OCI-LY7 (cell line): ENCODE results near the gene SEC31A. TPM values are rescaled to one million over a fixed set of nuclear protein-coding genes. Genes with fewer than 3 reads are reported as not detected.

Source experiments
- Bru-seq: library from RNA; stranded (reverse); fragments of 400-500 nt; gene quantifications from one replicate; lab custom pipeline; 2021; lab: Mats Ljungman, UMichigan
- BruChase-seq, 2 experiments: library from RNA; stranded (reverse); fragments of 400-500 nt; gene quantifications; one replicate each; lab custom pipeline; 2021; lab: Mats Ljungman, UMichigan
- BruUV-seq: library from RNA; stranded (reverse); fragments of 400-500 nt; replicated peaks from 2 replicates; lab custom pipeline; 2021; lab: Mats Ljungman, UMichigan
- CTCF ChIA-PET: fragments of 300-600 bp; sonication (Branson Sonifier 250); formaldehyde crosslinking; loops from one replicate; lab custom pipeline; 2022; ENCODE audit warnings: antibody characterized with exemption; ENCODE audit not compliant: unreplicated experiment; lab: Charles Lee
- POLR2A ChIA-PET: fragments of 300-600 bp; sonication (Branson Sonifier 250); formaldehyde crosslinking; loops from one replicate; lab custom pipeline; 2022; ENCODE audit warnings: antibody characterized with exemption; lab: Charles Lee
- DNase-seq: peaks from one replicate; pipeline ENCODE4 v3.0.0-alpha.2; 2015; ENCODE audit warnings: low spot score
- H2AFZ ChIP-seq: fragments of 200-600 bp; sonication (generic), shearing (Covaris generic); 2 replicates; pipeline ENCODE4 v1.6.1; 2014; ENCODE audit warnings: mild to moderate bottlenecking, antibody characterized with exemption, low read length, moderate library complexity
- H3K27ac ChIP-seq: fragments of 200-600 bp; sonication (generic); 2 replicates; pipeline ENCODE4 v1.5.1; 2014; ENCODE audit warnings: mixed run types, low read depth, mild to moderate bottlenecking, moderate library complexity, low read length, inconsistent platforms; ENCODE audit not compliant: poor library complexity, severe bottlenecking
- H3K36me3 ChIP-seq: fragments of 200-600 bp; sonication (generic); 2 replicates; pipeline ENCODE4 v1.6.1; 2014; ENCODE audit warnings: mild to moderate bottlenecking, antibody characterized with exemption, low read length, moderate library complexity, mixed read lengths; ENCODE audit not compliant: insufficient read depth
- H3K4me1 ChIP-seq: fragments of 200-600 bp; sonication (generic); 2 replicates; pipeline ENCODE4 v1.5.1; 2014; ENCODE audit warnings: mild to moderate bottlenecking, low read length; ENCODE audit not compliant: insufficient read depth, poor library complexity, severe bottlenecking
- H3K4me2 ChIP-seq: fragments of 200-600 bp; sonication (generic); 2 replicates; pipeline ENCODE4 v1.6.1; 2014; ENCODE audit warnings: mild to moderate bottlenecking, low read length
- H3K4me3 ChIP-seq: fragments of 200-600 bp; sonication (generic); 2 replicates; pipeline ENCODE4 v1.5.1; 2014; ENCODE audit warnings: mild to moderate bottlenecking, low read depth, low read length; ENCODE audit not compliant: poor library complexity, severe bottlenecking
- H3K79me2 ChIP-seq: fragments of 200-600 bp; sonication (generic); 2 replicates; pipeline ENCODE4 v1.6.1; 2016; ENCODE audit warnings: low read depth, mild to moderate bottlenecking, low read length, moderate library complexity, mixed read lengths; ENCODE audit not compliant: insufficient read depth
- H3K9me2 ChIP-seq: fragments of 200-600 bp; sonication (generic); 2 replicates; pipeline ENCODE4 v1.6.1; 2016; ENCODE audit warnings: mild to moderate bottlenecking, low read length, mixed read lengths; ENCODE audit not compliant: insufficient read depth
- H3K9me3 ChIP-seq: fragments of 200-600 bp; sonication (generic); 2 replicates; pipeline ENCODE4 v1.6.1; 2014; ENCODE audit warnings: mild to moderate bottlenecking, mixed run types, low read length, mixed read lengths
- H4K20me1 ChIP-seq: fragments of 200-600 bp; sonication (generic); 2 replicates; pipeline ENCODE4 v1.6.1; 2014; ENCODE audit warnings: mild to moderate bottlenecking, antibody characterized with exemption, low read length, moderate library complexity, mixed read lengths; ENCODE audit not compliant: insufficient read depth
- CTCF ChIP-seq: fragments of 200-600 bp; sonication (generic); conservative IDR thresholded peaks from 2 replicates; pipeline ENCODE4 v1.5.1; 2014; ENCODE audit warnings: mild to moderate bottlenecking, antibody characterized with exemption, low read length, moderate library complexity, mixed read lengths
- EZH2phosphoT487 ChIP-seq: fragments of 200-600 bp; sonication (generic); IDR thresholded peaks from 2 replicates; pipeline ENCODE4 v1.6.1; 2018; ENCODE audit warnings: low read depth, borderline replicate concordance, mild to moderate bottlenecking, mixed run types, antibody characterized with exemption, low read length, moderate library complexity, mixed read lengths
- intact Hi-C: fragments of 100-400 bp; cut with micrococcal nuclease; formaldehyde crosslinking; loops from one replicate; pipeline ENCODE4 v1.10.0; 2022; ENCODE audit not compliant: unreplicated experiment
- long read RNA-seq: library from polyadenylated mRNA; stranded (forward); transcript quantifications from one replicate; pipeline ENCODE4 v2.0.0, GENCODE V29; 2022
- total RNA-seq, 2 experiments: library from RNA; depleted of rRNA in 1 of 2; stranded (reverse); fragments of >200 nt in 1 of 2; shearing (Covaris generic) in 1 of 2; gene quantifications; 2 replicates each; pipeline ENCODE4 v1.2.3, GENCODE V29; 2014 to 2022

Gene SEC31A
- total RNA-seq (2014; rRNA removed; shearing (Covaris generic)) (80.0 and 93.4 TPM in 2 replicates), total RNA-seq (2022) (135 and 143 TPM in 2 replicates), Bru-seq, nascent RNA (percentile 90 among the genes with signal in this experiment), BruChase-seq, experiment 1, labeled RNA remaining after a 6-hour chase (percentile 89 among the genes with signal in this experiment), BruChase-seq, experiment 2, labeled RNA remaining after a 2-hour chase (percentile 88 among the genes with signal in this experiment)
- long read RNA-seq, full-length matches to known transcripts = 121 of 201 reads
- long read RNA-seq, partial matches to known transcripts = 21 of 201 reads
- long read RNA-seq, other reads (novel, unspliced or antisense) = 59 of 201 reads

GRCh38 chr4:82890901-82891706 lies at the start of gene SEC31A:
Gene SEC31A (minus strand): TSS chr4:82891153. CDS start chr4:82881936, 9,217 bp downstream.
- peak within 1 kb of the TSS; percentile 84 for H3K27ac ChIP-seq
- H3K4me2 ChIP-seq = peak within 1 kb of the TSS; percentile 90
- no peaks in the 10 kb centered on the region for H3K9me3 ChIP-seq
- BruUV-seq = TSS peak; percentile 97
- peaks cover 53% of the 10 kb centered on the region for H3K4me1 ChIP-seq
- H3K36me3 ChIP-seq = peaks cover 58% of the 10 kb centered on the region
- H3K4me3 ChIP-seq = peak within 1 kb of the TSS; percentile 80
- ChIA-PET POLR2A (interaction anchor here (1.0 to 1.6 kb wide), 3 partner anchors 9 to 120 kb away, joined by 3 to 8 read pairs (median 6); partner anchors contain the start of gene THAP9), CTCF (interaction anchor here (0.7 kb wide), 1 partner anchor 11 kb away, joined by 3 read pairs; no protein-coding TSS in a partner anchor)
- H2AFZ ChIP-seq = peak within 1 kb of the TSS; percentile 78
- intact Hi-C loops = loop anchor here (1.0 to 5.0 kb wide), 6 partner anchors 9 to 546 kb away; partner anchors contain the start of genes COQ2, LIN54 and THAP9
- TF ChIP-seq CTCF (peak; percentile 44), EZH2phosphoT487 (no peak)
- peak; percentile 97 for DNase-seq
- H3K79me2 ChIP-seq = peaks cover 91% of the 10 kb centered on the region
- peaks cover 22% of the 10 kb centered on the region; the same call in 1 of the 2 replicates for H4K20me1 ChIP-seq
- H3K9me2 ChIP-seq = no peaks in the 10 kb centered on the region

- BruUV-seq = no TSS peak
- Histone ChIP-seq H3K36me3 (peaks cover 93% of the 10 kb centered on the region), H3K4me1 (no peaks in the 10 kb centered on the region), H3K9me2 (no peaks in the 10 kb centered on the region), H4K20me1 (no peaks in the 10 kb centered on the region), H2AFZ (no peak overlapping the region), H3K79me2 (no peaks in the 10 kb centered on the region), H3K27ac (no peak overlapping the region), H3K4me3 (no peak overlapping the region), H3K4me2 (no peak overlapping the region), H3K9me3 (no peaks in the 10 kb centered on the region)
- intact Hi-C loops = no loop called here
- ChIA-PET POLR2A (interaction anchor here (0.6 to 2.0 kb wide), 6 partner anchors 8 to 343 kb away, joined by 3 to 9 read pairs (median 5); no protein-coding TSS in a partner anchor), CTCF (no interaction called here)
- no peak for DNase-seq
- no peak for TF ChIP-seq CTCF
- no peak for TF ChIP-seq EZH2phosphoT487
Measured at GRCh38 chr4:82939414-82939813, 48.5 kb upstream of the SEC31A start.
